Stimulated activated CD4-positive, alpha-beta T cell treated with anti-CD3 and anti-CD28 coated beads, Interleukin-15, amount 100 ng/mL, for 48 hours (primary cell): ENCODE results near the gene TRPM8.
A peak's percentile ranks its signal among the peaks of the same experiment; 100 is the strongest.
"Not testable (repeated sequence)": the region's sequence is repeated elsewhere in the genome, so short reads cannot be mapped to it uniquely, and the experiment has no call there.

Experiments used
- DNase-seq, 2 donors: peaks; one replicate each; pipeline ENCODE4 v3.0.0-alpha.2; 2020; ENCODE audit warnings: low read depth in 2 of 2

Gene TRPM8

DNA sequence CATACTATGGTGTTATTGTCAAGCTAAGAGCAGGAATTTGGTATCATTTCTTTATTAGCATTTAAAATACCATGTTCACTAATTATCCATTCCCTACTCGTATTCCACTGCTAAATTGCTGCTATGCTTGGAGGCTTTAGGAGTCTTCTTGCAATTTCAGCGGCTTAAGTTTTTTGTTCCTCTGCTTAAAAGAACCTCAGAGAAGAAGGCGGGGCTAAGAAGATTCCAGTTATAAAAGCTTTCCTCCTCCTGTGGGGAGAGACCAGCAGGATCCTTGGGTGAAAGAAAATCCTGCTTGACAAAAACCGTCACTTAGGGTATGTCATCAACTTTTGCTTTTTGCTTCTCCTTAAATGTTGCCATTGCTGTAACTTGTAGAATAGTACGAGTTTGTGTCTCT lies at the start of gene TRPM8:
TSS of gene TRPM8 (plus strand) at position 258 of the 400 bp plus-strand sequence. CDS start 9,165 bp downstream, outside the sequence.
- no peak for DNase-seq

DNA sequence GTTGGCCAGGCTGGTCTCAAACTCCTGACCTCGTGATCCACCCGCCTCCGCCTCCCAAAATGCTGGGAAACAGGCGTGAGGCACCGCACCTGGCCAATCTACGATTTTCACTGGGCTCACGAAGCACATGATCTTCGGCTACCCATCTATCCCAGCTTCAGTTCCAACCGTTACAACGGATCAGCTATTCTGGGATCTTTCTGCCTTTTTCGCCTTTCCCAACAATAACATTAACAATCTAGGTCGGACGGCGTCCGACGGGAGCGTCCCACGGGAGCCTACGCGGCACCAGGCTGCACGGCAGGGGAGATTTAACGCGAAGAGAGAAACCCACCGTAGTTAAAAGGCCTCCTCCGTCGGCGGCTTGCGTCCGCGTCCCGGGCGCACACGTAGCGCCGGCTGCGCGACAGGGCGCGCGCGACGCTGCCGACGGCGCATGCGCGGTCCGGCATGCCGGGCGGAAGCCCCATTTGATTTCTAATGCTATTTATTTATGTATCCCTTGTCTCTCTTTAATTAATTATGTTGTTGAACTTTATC lies 49.1 kb upstream of the TRPM8 start, which contains the start of gene MSL3B:
TSS of gene MSL3B (minus strand) at position 394 of the 540 bp plus-strand sequence.
- DNase-seq, result peak; percentile 31 to 41

DNA sequence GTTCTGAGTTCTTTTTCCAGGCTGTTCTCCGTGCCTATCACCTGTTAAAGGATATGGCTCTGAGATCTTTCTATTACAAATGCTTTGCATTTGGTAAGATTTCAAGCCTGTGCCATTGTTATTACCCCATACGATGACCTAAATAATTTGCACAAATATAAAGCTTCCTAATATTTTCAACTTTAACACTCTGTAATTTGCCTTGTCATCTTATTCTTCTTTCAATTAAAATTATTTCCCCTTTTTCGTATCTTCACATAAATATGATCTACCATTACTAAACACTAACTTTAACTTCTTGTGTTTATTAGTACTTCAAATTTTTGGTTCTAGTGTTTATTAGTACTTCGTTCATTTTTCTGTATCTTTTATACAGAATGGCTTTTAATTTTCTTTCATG lies 45.7 kb upstream of the TRPM8 start:
- no peak for DNase-seq

DNA sequence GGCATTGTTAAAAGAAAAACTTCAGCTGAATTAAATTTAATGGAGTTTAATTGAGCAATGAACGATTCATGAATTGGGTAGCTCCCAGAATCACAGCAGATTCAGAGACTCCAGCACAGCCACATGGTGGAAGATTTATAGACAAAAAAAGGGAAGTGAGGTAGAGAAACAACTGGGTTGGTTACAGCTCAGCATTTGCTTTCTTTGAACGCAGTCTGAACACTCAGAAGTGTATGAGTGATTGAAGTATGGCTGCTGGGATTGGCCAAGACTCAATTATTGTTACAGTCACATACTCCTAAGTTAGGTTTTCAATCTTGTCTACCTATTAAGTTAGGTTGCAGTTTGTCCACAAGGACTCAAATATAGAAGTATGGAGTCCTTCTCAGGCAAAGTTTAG lies 45.0 kb upstream of the TRPM8 start:
- DNase-seq, result not testable (repeated sequence)

DNA sequence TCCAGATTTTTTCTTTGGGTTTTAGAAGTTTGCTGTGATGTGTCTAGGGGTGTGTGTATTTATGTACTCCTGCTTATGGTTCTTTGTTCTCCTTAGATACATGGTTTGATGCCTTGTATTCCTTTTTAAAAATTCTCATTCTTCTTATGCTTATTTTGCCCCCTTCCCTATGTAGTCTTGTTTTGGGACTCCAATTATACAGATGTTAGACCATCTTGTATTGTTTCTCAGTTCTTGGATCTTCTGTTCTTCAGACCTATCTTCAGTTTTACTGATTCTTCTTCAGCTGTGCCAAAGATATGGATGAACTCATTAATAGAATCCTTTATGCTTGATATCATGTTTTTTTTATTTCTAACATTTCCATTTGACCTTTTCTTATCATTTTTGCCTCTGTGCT lies 34.8 kb upstream of the TRPM8 start:
- no peak for DNase-seq

DNA sequence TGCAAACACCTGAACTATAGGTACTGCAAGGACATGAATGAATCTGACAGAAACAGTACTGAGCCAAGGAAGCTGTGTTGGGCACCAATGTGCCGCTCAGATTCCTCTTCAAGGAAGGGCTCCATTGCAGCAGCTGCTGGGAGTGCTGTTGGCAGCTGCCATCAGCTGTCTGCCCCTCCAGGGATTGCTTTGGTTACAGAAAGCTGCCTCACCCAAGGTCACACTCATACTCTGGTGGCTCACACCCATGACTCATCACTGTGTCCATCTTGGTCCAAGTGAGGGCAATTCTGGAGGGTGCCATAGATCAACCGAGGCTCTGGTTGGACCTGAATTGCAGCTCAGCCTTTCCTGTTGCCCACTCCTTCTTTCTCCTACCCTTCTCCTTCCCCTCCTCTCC lies 24.4 kb upstream of the TRPM8 start:
- DNase-seq, result no peak

DNA sequence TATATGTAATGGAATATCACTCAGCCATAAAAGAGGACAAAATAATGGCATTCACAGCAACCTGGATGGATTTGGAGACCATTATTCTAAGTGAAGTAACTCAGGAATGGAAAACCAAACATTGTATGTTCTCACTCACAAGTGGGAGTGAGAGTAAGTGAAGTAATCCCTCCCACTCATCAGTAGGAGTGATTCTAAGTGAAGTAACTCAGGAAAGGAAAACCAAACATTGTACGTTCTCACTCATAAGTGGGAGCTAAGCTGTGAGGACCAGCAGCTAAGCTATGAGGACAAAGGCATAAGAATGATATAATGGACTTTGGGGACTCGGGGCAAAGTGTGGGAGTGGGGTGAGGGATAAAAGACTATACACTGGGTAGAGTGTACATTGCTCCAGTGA lies 20.9 kb upstream of the TRPM8 start:
- DNase-seq, result not testable (repeated sequence)

DNA sequence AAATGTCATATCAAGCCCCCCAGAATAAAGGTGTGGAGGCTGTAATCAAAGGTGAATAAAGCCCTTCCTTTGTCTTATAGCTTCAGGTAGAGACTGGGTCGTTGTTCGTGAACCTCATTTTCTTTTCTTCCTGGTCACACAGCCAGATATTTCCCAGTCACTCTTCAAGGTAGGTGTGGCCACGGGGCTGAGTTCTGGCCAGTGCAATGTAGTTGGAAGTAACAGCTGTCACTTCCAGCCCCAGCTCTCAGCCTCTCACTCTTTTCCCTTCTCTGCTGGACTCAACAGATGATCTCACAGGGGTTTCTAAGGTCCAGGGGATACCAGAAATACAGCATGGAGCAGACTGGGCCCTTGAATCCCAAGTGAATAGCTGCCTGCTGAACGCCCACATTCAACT lies 15.8 kb upstream of the TRPM8 start:
- DNase-seq, result no peak

DNA sequence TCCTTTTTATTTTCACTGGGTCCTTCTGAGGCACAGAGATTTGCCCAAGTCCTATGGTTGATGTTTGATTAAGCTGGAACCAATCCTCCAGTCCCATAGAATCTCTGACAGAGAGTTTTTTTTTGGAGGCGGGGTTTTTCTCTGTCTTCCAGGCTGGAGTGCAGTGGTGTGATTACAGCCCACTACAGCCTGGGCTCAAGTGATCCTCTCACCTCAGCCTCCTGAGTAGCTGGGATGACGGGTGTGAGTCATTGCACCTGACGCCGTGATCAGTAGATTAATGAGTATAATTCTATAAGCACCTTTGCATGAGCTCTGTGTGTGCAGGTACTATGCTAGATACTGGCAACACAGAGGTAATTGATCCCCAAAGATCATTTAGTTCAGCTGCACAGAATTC lies 15.3 kb upstream of the TRPM8 start:
- no peak for DNase-seq

DNA sequence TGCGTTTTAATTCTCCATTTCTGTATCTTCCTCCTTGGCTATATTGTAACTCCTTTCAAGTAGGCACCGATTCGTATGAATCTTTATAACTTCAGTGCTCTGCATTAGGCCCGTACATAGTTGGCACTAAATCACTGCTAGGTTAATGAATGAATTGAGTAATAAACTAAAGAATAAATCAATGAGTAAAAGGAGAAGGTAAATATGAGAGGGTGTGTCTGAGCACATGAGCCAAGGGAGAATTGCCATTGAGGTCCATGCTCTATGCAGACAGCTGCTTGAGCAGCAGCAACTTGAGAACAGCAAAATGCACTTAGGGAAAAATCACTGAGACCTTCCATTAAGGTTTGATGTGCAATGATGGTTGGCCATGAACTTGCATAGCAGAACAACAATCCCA lies 11.2 kb upstream of the TRPM8 start:
- DNase-seq, result no peak

DNA sequence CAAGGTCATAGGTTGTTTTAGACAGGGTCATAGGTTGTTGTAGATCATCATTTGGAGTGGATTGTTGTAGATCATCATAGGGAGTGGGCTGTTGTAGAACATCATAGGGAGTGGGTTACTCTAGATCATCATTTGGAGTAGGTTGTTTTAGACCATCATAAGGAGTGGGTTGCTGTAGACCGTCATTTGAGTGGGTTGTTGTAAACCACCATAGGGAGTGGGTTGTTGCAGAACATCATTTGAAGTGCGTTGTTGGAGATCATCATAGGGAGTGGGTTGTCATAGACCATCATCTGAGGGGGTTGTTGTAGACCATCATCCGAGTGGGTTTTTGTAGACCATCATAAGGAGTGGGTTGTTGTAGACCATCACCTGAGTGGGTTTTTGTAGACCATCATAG lies 9.5 kb upstream of the TRPM8 start:
- DNase-seq, result no peak

DNA sequence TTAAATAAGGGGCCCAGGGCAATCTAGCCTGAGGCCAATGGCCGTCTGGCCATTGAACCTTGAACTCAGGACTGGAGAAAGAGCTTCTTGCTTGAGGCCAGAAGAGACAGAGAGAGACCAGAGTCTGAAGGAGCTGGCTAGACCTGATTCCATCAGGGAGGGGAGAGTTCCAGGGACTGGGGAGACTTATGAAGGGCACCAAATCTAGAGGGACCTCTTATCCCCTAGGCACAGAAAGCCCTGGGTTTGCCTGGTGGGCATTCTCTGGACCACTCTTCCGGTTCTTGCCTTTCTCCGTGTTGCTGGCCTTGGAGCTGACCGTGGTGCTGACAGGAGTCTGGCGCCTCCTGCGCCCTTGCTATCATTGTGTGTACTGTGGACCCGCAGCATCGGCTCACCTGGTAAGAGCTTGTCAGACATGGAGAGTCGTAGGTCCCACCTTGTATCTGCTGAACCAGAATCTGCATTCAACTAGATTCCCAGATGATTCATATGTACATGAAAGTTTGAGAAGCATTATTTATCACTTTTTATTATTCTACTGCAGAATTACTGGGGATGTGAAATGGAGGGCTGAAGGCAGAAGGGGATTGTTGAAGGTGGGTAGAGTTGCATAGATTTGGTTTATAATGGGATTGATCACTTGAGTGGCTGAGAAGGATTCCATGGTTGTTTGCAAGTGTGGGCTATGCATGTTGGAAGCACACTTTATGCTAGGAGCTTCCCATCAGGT lies 4.3 kb upstream of the TRPM8 start:
- peak; percentile 2 to 6 for DNase-seq

DNA sequence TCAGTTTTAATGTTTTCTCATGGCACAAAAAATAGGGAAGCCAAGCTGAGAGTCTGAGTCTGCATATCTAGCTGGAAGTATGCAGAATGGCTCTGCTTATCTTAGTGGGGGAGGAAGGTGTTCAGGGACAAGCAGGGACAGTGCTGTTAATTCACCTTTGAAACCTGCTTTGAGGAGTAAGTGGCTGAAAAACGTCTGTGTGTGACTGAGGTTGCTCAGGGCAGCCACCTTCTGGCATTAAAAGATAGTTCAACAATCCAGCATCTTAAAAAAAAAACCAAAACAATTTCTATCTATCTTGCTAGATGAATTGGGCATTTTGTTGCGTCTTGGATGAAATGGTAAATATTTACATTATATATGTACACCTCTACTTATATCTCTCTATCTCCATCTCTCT lies 2.0 kb upstream of the TRPM8 start:
- no peak for DNase-seq

DNA sequence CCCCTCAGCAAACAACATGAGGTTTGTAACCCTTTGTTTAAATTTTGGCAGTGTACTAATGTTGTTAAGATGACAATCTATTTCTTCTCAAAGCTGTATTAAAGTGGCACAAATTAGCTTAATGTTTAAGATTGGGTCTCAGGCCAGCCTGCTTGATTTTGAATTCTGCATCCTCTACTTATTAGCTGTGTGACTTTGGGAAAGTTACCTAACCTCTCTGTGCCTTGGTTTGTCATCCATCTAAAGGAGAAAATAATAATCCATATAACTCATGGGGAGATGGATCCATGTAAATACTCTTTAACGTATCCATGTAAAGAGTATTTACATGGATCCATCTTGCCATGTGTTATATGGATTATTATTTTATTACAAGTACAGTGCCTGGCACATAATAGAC lies 2.1 kb downstream of the TRPM8 start:
- no peak for DNase-seq

DNA sequence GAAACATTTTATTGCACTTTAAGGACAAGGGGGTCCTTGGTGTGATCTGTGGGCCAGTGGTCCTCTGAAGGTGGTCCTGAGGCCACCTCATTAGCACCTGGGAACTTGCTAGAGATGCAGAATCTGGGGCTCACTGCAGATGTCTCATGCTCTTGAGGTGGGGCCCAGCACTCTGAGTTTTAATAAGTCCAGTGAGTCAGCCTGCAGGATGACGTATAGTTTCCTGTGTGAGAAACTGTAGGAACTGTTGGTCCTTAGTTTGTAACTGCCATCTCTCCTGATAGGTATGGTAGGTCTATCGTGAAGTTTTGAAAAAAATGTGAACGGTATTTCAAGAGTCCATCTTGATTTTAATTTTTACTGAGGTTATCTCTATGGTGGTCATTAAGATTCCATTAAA lies 2.8 kb downstream of the TRPM8 start:
- DNase-seq, result peak in 1 of 2 donors; percentile 3

DNA sequence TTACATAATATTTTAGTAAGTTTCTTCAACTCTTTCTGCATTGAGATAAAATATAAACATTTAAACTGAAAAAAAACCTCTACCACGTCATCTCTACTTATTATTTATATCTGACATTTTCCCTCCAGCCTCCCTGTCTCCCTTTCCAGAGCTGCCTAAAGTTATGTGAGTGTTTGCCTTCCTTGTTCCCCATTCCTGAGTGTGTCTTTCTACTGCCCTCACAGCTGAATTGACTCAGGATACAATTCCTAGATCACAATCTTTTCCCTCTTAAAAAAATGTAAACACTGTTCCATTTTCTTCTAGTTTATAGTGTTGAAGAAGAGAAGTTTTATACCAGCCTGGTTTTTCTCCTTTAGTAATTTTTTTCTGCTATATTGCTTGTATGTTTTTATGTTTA lies 5.3 kb downstream of the TRPM8 start:
- DNase-seq, result no peak

DNA sequence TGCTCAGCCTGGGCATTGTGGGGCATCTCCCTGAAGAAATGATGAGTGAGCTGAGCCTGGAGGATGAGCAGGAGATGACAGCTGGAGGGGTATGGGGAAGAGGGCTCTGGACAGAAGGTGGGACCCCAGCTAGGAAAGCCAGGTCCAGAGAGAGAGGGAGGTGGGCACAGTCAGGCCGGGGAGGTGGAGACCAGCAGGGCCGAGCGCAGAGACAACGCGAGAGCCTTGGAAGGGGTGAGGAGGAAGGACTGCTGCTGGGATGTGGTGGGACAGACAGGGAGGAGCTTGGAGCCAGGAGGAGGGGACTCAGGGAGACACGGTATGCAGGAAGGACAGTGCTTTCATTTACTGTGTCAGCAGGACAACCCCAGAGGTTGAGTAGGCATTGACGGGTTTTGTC lies 8.2 kb downstream of the TRPM8 start:
- DNase-seq, result no peak

DNA sequence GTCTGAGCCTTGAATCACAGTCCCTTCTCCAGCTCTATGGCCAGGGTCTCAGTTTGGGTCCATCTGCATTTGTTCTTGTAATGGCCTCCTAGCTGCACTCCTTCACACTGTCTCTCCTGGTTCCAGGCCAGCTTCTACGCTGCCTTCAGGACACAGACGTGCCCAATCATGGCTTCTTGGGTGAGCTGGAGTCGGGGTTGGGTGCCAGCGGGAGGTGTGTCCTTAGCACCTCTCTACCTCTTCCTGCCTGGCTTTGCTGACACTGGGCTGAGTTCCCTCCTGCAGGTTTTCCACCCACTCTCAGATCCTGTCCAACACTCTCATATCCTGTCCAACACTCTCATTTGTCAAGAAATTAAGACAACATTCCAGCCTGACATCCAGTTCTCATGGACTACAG lies 9.6 kb downstream of the TRPM8 start:
- DNase-seq, result no peak

DNA sequence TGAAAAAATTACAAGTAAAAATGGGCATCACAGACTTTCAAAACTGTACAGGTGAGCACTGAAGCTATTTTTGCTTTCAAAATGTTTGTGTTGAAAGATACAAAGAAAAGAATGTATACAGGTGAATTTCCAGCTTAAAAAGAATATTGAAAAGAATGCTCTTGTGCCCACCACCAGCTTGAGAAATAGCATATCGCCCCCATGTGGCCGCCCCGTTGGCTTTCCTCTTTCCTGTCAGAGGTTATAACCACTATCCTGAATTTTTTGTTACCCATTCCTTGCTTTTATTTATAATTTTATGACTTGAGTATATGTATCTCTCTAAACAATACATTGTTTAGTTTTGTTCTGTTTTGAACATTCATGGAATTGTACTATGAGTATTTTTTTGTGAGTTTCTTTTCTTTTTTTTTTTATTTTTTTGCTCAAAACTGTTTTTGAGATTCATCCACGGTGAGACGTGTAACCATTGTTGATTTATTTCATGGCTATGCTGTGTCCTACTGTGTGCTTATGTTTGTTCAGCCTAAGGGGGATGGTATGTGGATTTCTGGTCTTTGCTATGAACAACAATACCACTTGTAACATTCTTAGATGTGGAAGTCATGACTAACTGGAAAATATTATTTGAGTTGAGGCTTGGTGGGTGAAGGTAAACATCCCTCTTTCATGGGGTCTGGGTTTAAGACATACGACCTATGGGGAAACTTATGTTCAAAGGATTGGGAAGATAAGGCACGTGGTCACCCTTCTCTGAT lies 11.6 kb downstream of the TRPM8 start:
- DNase-seq, result peak in 1 of 2 donors; percentile 12

DNA sequence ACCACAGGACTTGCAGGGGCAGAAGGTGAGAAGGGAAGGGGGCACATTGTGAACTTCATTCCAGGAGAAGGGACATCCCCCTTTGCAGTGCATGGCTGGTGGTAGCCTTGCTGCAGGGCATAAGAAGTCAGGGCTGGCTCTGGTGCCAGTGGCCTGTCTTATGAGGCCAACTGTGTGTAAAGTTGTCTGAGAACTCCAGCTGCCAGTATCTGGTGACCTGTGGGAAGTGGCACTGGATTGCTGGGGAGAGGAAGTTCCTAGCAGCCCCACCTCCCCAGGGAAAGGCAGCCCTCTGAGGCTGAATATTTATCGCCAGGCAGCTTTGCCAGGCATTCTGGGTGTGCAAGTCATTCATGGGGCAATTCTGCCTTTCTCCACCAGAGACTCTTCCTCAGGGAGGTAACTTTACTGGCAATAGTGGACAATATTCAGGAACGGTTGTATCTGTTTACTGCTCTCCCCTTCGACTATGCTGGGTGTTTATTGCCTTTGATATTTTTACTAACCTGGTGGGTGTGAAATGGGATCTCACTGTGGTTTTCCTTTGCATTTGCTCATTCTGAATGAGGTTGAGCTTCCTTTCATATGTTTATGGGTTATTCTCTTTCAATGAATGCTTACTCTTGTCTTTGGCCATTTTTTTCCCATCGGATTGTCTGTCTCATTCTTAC lies 12.3 kb downstream of the TRPM8 start:
- no peak for DNase-seq

DNA sequence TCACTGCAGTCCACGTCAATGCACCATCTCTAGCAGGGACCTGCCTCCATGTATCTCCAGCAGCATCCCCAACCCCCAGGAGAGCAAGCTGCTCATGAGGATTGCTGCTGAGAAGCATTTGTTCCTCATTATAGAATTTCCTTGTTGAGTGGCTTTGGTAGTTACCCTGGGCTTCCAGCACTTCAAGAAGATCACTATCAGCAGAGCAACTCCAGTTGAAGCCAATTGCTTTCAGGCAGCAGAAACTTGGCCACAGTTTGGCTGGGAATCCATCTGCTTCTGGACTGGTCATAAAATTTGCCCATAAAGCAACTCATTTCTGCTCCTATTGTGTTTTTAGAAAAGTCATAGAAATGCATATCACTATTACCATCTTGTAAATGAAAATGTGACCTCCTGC lies 17.4 kb downstream of the TRPM8 start:
- no peak for DNase-seq

DNA sequence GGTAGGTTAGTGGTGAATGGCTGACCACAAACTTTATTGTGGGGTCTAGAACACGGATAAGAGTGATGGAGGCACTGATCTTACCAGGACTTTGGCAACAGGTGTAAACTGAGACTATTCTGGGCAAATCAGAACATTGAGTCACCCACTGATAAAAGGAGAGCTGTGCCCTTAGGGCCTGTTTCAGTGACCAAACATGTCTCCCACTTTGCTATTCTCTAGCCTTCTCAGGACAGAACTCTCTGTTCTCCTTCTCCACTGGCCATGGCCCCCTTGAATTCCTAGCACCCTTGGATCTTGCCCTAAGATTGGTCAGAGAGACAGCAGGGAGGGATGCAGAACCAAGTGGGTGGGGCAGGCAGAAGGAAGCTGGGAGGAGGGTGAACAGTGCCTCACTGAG lies 18.3 kb downstream of the TRPM8 start:
- DNase-seq, result no peak
